Astrocyte of the spinal cord (primary cell): Measurements from ENCODE around the gene TOR1AIP1.

ENCODE experiments used
- DNase-seq: peaks from one replicate; pipeline ENCODE4 v3.0.0; 2011; ENCODE audit warnings: low read depth, low spot score
- H3K4me3 ChIP-seq: 2 replicates; pipeline ENCODE4 v1.5.1; 2011; ENCODE audit warnings: low read depth, mild to moderate bottlenecking, low read length, moderate library complexity
- CTCF ChIP-seq: IDR thresholded peaks from 2 replicates; pipeline ENCODE4 v1.5.1; 2012; ENCODE audit warnings: low read depth, mild to moderate bottlenecking, low read length, inconsistent platforms
- in situ Hi-C: cut with HindIII; loops from 2 replicates; pipeline ENCODE4 v1.10.0; 2017; ENCODE audit warnings: low sequenced_read_pairs

The TOR1AIP1 gene

GRCh38 chr1:179924268-179924667, 42.2 kb downstream of the TOR1AIP1 start:
- no peak for TF ChIP-seq CTCF
- DNase-seq: no peak
- no peak overlapping the region for H3K4me3 ChIP-seq
- in situ Hi-C loops: no loop called here

- in situ Hi-C loops: no loop called here
- no peak for DNase-seq
- no peak for TF ChIP-seq CTCF
- H3K4me3 ChIP-seq: no peak overlapping the region
These were observed 43.2 kb downstream of the TOR1AIP1 start for GRCh38 chr1:179925302-179925701.

DNA sequence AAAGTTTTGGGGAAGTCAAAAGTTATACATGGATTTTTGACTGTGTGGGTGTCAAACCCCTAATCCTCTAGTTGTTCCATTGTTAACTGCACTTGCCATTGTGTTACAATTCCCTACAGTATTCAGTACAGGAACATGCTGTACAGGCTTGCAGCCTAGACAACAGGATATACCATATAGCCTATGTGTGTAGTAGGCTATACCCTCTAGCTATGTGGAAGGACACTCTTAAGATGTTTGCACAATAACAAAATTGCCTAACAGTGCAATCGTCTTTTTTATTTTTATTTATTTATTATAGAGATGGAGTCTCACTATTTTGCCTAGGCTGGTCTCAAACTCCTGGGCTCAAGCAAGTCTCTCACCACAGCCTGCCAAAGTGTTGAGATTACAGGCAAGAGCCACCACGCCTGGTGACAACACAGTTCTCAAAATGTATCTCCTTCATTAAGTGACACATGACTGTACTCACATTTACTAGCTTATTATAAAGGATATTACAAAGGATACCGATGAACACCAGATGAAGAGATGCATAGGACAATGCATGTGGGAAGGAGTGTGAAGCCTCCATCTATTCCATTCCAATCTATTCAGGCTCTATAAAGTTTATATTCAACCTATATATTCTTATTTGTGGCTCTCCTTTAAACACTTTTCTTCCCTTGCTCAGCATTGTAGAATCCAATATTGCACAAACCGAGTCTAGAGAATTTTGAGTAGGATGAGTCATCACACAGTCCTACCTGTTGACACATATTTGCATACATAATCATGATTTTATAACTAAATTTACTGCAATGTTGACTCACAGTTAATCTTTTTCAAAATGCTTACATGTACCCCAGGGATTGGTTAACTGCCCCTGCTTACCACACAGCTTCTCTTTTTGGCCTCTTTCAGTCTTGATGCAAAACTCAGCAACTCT, 44.1 kb downstream of the TOR1AIP1 start:
- no peak for TF ChIP-seq CTCF
- in situ Hi-C loops: no loop called here
- DNase-seq: peak; percentile 13
- H3K4me3 ChIP-seq: no peak overlapping the region

DNA sequence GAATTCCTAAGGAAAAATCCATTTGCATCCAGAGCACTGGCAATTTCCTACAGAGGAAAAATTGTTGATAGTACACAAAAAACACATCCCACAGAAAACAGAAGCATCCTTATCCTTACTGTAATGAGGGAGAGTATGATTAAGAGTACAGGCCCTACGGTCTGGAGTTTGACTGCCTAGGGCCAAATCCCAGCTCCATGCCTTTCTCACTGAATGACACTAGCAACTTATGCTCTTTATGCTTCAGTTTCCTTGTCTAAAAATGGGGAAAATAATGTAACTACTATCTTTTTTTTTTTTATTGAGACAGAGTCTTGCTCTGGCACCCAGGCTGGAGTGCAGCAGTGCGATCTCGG, 44.7 kb downstream of the TOR1AIP1 start:
- TF ChIP-seq CTCF: no peak
- in situ Hi-C loops: no loop called here
- no peak for DNase-seq
- no peak overlapping the region for H3K4me3 ChIP-seq

GRCh38 chr1:179929955-179930798, 48.1 kb downstream of the TOR1AIP1 start:
- no peak for TF ChIP-seq CTCF
- DNase-seq: no peak
- in situ Hi-C loops: no loop called here
- no peak overlapping the region for H3K4me3 ChIP-seq

DNA sequence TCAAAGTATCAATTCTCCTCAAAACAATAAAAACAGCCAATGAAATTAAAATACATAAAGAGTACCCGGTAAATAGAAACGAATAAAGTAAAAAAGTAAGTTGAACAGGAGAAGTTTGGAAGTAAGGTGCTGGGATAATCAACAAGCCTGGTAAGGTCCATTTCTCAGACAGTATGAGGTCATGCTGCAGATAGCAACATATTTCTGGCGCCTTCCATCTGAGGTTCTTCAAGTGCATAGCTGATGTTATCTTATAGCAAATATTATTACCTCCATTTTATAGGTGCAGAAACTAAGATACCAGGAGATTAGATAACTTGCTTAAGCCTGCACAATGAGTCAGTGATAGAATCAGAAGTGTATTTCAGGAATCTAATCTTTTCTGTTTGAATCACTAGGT, 48.8 kb downstream of the TOR1AIP1 start:
- no peak overlapping the region for H3K4me3 ChIP-seq
- DNase-seq: no peak
- no peak for TF ChIP-seq CTCF
- in situ Hi-C loops: no loop called here
